IgD-negative memory B cell (primary cell): Measurements from ENCODE around the gene SLC38A8. TPM values are rescaled to one million over a fixed set of nuclear protein-coding genes. Genes with fewer than 3 reads are reported as not detected.
A peak's percentile ranks its signal among the peaks of the same experiment; 100 is the strongest.

Experiments used
- H3K27ac Mint-ChIP-seq, 3 donors: one replicate each; pipeline ENCODE4 v1.8.0; 2020 to 2022; ENCODE audit warnings: mild to moderate bottlenecking in 3 of 3, mixed read lengths in 3 of 3, moderate library complexity in 1 of 3
- H3K27me3 Mint-ChIP-seq: one replicate; pipeline ENCODE4 v1.8.0; 2021; ENCODE audit warnings: mixed read lengths
- H3K36me3 Mint-ChIP-seq: one replicate; pipeline ENCODE4 v1.8.0; 2020; ENCODE audit warnings: mild to moderate bottlenecking, mixed read lengths
- H3K4me1 Mint-ChIP-seq, 3 donors: one replicate each; pipeline ENCODE4 v1.8.0; 2020 to 2022; ENCODE audit warnings: mixed read lengths in 3 of 3, mild to moderate bottlenecking in 1 of 3
- H3K4me3 Mint-ChIP-seq, 4 donors: one replicate each; pipeline ENCODE4 v1.8.0; 2020 to 2022; ENCODE audit warnings: mild to moderate bottlenecking in 4 of 4, mixed read lengths in 4 of 4, moderate library complexity in 3 of 4
- H3K9me3 Mint-ChIP-seq, 3 donors: one replicate each; pipeline ENCODE4 v1.8.0; 2020 to 2021; ENCODE audit warnings: mixed read lengths in 3 of 3, mild to moderate bottlenecking in 1 of 3
- polyA plus RNA-seq: library from polyadenylated mRNA; unstranded; fragments of 300-500 nt; fragmentation: Illumina TruSeq; gene quantifications from one replicate; pipeline ENCODE4 v1.2.3, GENCODE V29; 2021

SLC38A8 gene
- polyA plus RNA-seq, 1 donor from 2014 or later = not detected

DNA sequence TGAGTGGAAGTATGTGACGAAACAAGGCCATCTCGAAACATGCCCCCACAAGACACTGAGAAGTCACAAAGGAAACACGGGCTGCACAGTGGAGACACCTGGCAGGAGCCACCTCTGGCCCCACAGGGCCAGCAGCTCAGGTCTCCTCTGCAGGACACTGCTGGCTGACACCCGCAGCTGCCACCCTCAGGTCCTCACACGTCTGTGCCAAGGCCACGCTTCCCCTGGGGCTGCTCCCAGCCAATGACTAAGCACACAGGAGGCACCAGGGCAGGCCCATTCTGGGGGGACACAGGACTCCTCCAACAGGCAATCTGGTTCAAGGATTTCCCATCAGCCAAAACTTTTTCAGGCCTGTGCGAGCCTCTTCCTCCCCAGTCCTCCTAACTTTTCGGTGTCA lies 37.8 kb upstream of the SLC38A8 start:
- H3K27ac Mint-ChIP-seq = no peak overlapping the region
- H3K27me3 Mint-ChIP-seq = no peaks in the 10 kb centered on the region
- peaks cover 8% of the 10 kb centered on the region for H3K36me3 Mint-ChIP-seq
- H3K9me3 Mint-ChIP-seq = no peaks in the 10 kb centered on the region
- H3K4me3 Mint-ChIP-seq = no peak overlapping the region
- H3K4me1 Mint-ChIP-seq = peaks cover 4 to 5% (median 4%) of the 10 kb centered on the region in 3 donors

DNA sequence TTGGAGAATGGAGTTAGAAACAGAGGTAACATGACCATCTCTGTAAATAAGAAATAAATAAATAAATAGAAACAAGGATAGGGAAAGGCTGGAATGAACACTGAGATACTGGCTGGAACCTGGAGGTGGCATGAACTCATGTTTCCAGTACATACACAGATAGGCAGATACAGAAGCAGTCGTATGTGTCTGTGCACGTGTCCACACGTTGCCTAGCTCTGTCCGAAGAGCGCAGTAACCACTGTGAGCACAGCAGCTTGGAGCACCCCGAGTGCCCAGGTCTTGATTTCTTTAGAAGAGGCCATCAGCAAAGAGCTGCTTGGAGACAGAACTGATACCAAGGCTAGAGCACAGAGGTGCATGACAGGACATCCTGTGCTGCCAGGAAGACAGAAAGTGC lies 37.1 kb upstream of the SLC38A8 start:
- H3K36me3 Mint-ChIP-seq = peaks cover 8% of the 10 kb centered on the region

DNA sequence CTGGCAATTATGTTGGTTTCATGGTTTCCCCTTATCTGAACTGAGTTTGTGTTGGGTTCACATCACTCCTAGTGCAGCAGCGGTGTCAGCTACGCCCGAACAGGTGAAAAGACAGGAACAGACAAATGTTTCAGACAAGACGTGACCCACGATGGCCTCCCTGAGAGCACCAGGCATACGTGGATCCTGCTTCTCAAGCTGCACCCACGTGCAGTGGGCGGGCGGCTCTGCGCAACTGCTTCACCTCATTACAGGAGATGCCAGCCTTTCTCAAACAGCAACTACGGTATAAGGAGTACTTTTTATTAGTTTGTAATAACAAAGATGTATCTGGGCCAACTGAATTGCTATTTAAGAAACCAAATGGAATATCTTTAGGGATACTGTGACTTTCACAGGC lies 32.8 kb upstream of the SLC38A8 start:
- no peak overlapping the region for H3K27ac Mint-ChIP-seq
- no peak overlapping the region for H3K4me3 Mint-ChIP-seq
- no peaks in the 10 kb centered on the region for H3K27me3 Mint-ChIP-seq
- H3K36me3 Mint-ChIP-seq = peaks cover 10% of the 10 kb centered on the region
- H3K9me3 Mint-ChIP-seq = no peaks in the 10 kb centered on the region
- peaks cover 0 to 1% (median 1%) of the 10 kb centered on the region in 3 donors for H3K4me1 Mint-ChIP-seq

More for the DNA sequence above, 37.1 kb upstream of the SLC38A8 start:
- Mint-ChIP-seq H3K27ac (no peak overlapping the region), H3K27me3 (no peaks in the 10 kb centered on the region), H3K4me1 (peaks cover 0 to 2% (median 2%) of the 10 kb centered on the region in 3 donors), H3K9me3 (no peaks in the 10 kb centered on the region), H3K4me3 (no peak overlapping the region)

DNA sequence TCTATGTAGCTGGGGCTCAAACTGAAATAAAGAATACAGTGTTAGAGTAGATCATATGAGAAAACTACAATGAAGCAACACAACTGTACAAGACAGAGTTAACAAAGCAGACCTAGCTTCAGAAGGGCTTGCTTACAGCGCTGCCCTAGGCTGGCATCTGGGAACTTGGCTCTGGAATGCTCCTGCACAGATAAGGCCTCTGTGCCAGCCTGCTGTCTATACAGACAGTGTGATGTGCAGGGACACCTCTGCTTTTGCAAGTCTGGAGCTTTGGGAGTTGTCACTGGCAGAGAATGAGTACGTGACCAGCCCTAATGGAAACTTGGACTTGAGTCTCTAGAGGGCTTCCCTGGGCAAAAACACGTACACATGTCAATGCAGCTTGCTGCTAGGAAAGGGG lies 32.1 kb upstream of the SLC38A8 start:
- Mint-ChIP-seq H3K4me1 (peaks cover 0 to 1% (median 0%) of the 10 kb centered on the region in 3 donors), H3K27ac (no peak overlapping the region), H3K9me3 (no peaks in the 10 kb centered on the region), H3K27me3 (no peaks in the 10 kb centered on the region), H3K36me3 (peaks cover 10% of the 10 kb centered on the region), H3K4me3 (no peak overlapping the region)

DNA sequence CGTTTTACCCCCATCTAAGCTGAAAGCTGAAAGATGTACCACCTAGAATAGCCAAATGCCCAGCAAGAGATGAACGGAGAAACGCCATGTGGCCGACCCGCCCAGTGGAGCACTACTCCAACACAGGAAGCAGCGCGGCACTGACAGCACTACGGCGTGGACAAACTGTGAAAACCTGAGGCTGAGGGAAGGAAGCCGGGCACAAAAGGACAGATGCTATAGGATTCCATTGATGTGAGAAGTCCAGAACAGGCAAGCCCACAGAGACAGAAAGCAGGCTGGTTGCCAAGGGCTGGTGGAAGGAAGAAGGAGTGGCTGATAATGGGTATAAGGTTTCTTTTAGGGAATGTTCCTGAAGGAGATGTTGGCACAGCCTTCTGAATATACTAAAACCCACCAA lies 29.4 kb upstream of the SLC38A8 start:
- Mint-ChIP-seq H3K36me3 (peaks cover 10% of the 10 kb centered on the region), H3K27ac (no peak overlapping the region)

DNA sequence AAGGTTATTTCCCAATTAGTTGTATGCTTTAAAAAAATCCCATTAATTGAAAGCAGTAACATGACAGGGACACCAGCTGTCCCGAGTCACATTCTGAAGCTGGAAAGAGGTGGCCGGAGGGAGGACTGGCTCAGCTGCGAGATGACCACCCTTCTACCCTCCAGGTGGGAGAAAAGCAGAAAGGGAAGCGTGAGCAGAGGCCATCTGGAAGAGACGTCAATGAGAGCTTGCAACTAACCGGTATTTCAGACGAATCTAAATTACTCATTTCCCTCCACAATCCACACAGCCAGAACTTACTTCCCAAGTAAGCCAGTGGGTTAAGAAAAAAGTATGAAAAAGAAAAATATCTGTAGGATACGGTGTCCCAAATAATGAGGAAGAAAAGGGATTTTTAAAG lies 28.5 kb upstream of the SLC38A8 start:
- no peak overlapping the region for H3K27ac Mint-ChIP-seq
- peaks cover 0 to 1% (median 0%) of the 10 kb centered on the region in 3 donors for H3K4me1 Mint-ChIP-seq
- H3K9me3 Mint-ChIP-seq = no peaks in the 10 kb centered on the region
- H3K27me3 Mint-ChIP-seq = no peaks in the 10 kb centered on the region
- no peak overlapping the region for H3K4me3 Mint-ChIP-seq
- H3K36me3 Mint-ChIP-seq = peaks cover 6% of the 10 kb centered on the region

More for the DNA sequence above, 29.4 kb upstream of the SLC38A8 start:
- Mint-ChIP-seq H3K4me3 (no peak overlapping the region), H3K27me3 (no peaks in the 10 kb centered on the region), H3K9me3 (no peaks in the 10 kb centered on the region), H3K4me1 (peaks cover 0 to 1% (median 0%) of the 10 kb centered on the region in 3 donors)

DNA sequence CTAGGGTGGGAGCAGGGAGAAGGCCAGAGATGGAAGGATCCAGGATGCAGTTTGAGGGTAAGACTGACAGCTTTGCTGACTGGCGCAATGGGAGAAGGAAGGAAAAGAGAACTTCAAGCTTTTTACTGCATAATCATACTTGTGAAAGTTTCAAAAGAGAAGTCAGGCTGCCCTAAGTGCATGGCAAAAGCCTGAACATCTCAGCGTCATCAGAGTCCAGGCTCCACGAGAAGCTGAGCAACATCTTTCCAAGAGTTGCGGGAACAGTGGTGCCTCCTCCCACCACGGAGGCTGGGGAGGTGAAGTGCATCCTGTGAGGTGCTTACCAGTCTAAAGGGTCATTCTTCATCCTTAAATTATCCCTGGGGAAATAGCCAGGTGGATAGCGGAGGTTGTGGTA lies 26.9 kb upstream of the SLC38A8 start:
- H3K27ac Mint-ChIP-seq = no peak overlapping the region
- H3K4me1 Mint-ChIP-seq = peaks cover 0 to 1% (median 0%) of the 10 kb centered on the region in 3 donors
- no peak overlapping the region for H3K4me3 Mint-ChIP-seq
- no peaks in the 10 kb centered on the region for H3K9me3 Mint-ChIP-seq
- H3K27me3 Mint-ChIP-seq = no peaks in the 10 kb centered on the region
- peaks cover 4% of the 10 kb centered on the region for H3K36me3 Mint-ChIP-seq

DNA sequence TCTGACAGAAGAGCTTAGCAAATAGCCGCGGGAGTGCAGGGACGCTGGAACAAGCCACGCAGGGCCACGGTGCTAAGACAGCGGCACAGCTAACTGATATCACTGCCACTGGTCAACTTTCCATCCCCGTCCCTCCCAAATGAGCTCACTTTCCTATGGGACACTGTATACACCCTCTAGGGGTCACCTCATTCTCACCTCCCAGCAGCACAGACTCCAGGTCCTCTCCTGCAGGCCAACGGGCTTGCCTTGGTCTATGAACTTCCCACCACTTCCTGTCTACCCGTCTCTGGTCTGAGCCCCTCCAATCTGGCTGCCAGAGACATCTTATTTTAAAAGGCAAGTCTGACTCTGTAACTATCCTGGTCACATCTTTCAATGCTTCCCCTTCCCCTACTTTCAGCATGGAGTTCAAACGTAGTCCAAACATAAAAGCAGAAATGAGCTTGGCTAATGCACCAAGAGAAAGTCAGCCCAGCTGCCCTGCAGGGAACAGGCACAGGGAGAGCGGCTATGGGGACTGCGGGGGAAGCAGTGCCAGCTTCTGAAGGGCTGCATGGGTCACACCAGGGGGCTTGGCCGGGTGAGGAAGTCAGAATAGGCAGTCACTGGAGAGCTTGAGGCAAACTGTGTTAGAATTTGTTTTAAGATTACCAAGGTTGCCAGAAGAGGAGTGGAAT lies 26.3 kb upstream of the SLC38A8 start:
- H3K27ac Mint-ChIP-seq = no peak overlapping the region
- H3K27me3 Mint-ChIP-seq = no peaks in the 10 kb centered on the region
- peaks cover 0 to 1% (median 0%) of the 10 kb centered on the region in 3 donors for H3K4me1 Mint-ChIP-seq
- H3K36me3 Mint-ChIP-seq = peaks cover 4% of the 10 kb centered on the region
- no peaks in the 10 kb centered on the region for H3K9me3 Mint-ChIP-seq
- no peak overlapping the region for H3K4me3 Mint-ChIP-seq

DNA sequence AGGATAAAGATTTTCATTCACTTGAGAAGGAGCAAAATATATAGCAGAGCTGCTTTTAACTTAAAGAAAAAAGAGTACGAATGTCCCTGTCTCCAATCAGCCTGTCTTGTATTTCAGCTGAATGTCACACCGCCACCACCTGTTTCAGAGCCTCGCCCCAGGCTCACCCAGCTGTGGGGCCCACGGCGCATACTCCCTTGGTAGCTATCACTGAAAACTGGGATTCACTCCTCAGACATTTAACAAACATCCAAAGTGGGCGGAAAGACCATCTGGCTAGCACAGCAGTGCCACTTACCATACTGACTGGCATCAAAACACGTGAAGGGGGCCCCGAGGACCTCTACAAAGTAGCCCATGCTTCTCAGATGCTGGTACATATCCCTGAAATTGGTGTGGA lies 25.4 kb upstream of the SLC38A8 start:
- peaks cover 4% of the 10 kb centered on the region for H3K36me3 Mint-ChIP-seq
- H3K27ac Mint-ChIP-seq = peak overlapping the region in 1 of 3 donors; percentile 50
- H3K4me1 Mint-ChIP-seq = peaks cover 0 to 1% (median 0%) of the 10 kb centered on the region in 3 donors
- no peaks in the 10 kb centered on the region for H3K27me3 Mint-ChIP-seq
- H3K9me3 Mint-ChIP-seq = no peaks in the 10 kb centered on the region
- H3K4me3 Mint-ChIP-seq = no peak overlapping the region

DNA sequence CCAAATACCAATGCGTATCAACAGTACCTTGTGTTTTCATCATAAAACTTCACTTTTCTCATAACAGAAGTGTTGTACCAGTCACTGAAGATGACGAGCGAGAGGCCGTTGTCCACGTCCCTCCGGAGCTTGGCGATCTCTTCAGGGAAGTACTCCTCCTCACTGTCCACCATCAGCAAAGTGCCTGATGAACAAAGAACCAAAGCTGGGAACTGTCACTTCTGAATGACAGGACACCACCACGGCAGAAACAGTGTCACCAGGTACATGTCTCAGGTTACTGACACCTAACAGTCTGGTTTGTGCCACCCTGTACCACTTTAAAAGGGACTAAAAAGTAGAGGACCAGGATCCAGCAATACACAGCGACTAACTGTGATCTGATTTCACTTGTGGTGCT lies 25.0 kb upstream of the SLC38A8 start:
- Mint-ChIP-seq H3K9me3 (no peaks in the 10 kb centered on the region), H3K27ac (no peak overlapping the region), H3K4me1 (peaks cover 0 to 1% (median 0%) of the 10 kb centered on the region in 3 donors), H3K36me3 (peaks cover 4% of the 10 kb centered on the region), H3K4me3 (no peak overlapping the region), H3K27me3 (no peaks in the 10 kb centered on the region)

DNA sequence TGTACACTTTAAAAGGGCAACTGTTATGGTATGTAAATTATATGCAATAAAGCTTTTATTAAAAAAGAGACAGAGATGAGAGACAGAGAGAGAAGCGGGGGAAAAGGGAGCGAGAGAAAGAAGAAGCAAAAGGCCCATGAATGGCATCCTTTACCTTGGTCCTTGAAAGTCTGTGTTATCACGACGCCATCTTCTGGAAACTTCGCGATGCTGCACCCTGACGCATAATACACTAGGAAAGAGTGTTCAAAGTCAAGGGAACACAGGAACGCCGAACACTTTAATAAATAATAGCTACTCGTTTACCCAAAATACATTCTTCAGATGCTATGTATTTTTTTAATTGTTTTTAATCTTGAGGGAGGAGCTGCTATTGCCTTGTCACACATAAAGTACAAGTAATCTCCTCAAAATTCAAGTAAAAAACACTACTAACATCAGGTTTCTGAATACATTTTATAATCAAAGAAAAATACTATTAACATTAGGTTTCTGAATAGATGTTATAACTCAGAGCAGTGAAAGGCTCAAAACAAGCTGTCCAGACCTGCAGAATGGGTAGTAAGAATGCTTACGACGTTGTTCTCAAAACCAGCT lies 23.0 kb upstream of the SLC38A8 start:
- no peak overlapping the region for H3K4me3 Mint-ChIP-seq
- no peaks in the 10 kb centered on the region for H3K36me3 Mint-ChIP-seq
- no peaks in the 10 kb centered on the region for H3K4me1 Mint-ChIP-seq
- no peaks in the 10 kb centered on the region for H3K27me3 Mint-ChIP-seq
- no peak overlapping the region for H3K27ac Mint-ChIP-seq
- H3K9me3 Mint-ChIP-seq = no peaks in the 10 kb centered on the region

DNA sequence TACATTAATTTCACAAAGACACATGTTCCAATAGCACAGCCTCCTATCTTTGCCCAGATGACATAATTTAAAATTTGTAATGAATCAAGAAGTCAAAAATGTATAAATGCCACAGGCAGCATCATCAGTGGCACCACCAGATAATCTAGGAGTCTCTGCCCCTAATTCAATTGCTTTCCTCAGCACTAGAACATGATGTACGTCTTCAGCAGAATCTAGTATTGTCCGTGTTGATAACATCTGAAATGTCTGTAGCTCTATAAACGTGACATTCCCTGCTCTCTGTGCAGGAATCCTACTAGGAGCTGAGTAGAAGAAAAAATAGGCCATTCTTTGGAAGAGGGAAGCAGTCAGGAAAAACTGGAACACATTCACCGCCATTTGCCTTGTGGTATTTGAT lies 21.4 kb upstream of the SLC38A8 start:
- Mint-ChIP-seq H3K36me3 (no peaks in the 10 kb centered on the region), H3K27ac (no peak overlapping the region), H3K4me1 (no peaks in the 10 kb centered on the region), H3K27me3 (no peaks in the 10 kb centered on the region), H3K9me3 (no peaks in the 10 kb centered on the region), H3K4me3 (no peak overlapping the region)

DNA sequence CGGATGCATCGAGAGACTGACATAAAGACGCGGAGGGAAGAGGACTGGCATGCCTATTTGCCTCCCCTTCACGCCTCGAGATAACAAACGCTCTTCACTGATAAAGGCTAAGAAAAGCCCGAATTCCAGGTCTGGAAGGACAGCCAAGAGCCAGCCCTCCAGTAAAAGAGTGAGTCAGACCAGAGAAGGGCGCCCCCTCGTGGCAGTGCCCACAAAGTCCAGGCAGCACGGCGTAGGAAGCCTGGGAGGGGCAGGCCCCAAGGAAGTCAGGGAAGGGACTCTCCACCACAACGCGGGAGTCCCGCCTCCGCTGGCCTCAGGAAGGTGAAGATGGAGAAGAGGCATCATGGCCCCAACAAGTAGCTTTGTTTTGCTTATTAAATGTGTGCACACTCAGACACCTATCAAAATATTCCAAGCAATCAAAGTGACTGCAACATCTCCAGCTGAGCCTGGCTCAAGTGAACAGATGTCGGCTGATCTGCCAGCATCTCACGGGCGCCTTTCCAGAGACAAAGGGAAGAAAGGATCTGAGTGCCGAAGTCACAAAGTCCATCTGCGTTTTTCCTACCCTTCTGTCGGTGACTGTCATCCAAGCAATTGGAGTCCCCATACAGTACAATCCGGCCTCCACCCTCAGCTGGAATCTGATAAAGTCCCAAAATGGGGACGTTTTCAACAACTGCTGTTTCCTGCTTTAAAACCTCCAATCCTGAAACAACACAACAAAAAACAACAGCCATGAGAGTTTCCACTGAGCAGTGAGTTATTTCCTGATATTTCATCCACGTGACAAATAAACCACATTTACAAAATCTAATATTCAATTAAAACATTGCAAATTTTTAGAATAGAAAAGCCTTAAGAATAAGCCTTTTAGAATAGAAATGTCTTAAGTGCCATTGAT lies 20.4 kb upstream of the SLC38A8 start:
- Mint-ChIP-seq H3K4me1 (no peaks in the 10 kb centered on the region), H3K27ac (peak overlapping the region in 2 of 3 donors; percentile 76 to 93), H3K27me3 (no peaks in the 10 kb centered on the region), H3K36me3 (peaks cover 4% of the 10 kb centered on the region), H3K9me3 (no peaks in the 10 kb centered on the region), H3K4me3 (no peak overlapping the region)

DNA sequence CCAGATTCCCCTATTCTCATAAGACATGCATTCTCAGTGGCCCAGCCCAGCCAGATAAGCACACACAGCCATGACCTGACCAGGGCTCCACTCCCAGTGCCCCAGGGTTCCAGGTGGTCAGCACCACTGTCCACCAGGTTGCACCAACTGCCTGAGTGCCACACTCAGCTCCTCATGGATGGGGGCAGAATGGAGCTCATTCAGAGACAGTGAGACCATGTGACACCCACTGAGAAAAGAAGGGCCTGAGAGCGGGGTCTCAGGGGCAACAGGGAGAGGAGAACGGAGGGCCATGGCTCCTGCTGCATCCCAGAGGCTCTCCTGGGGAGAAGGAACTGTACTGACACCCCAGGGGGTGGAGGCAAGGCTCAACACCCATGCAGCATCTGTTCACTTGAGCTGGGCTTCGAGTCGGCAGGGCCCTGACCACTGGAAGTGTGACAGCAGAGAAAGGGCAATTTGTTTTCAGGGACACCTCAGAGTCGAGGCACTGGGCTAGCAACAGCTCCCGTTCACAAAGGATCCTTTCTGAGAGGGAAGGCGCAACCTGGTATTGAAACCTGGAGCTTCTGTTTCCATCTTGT lies 18.7 kb upstream of the SLC38A8 start:
- no peak overlapping the region for H3K4me3 Mint-ChIP-seq
- H3K4me1 Mint-ChIP-seq = no peaks in the 10 kb centered on the region
- peaks cover 4% of the 10 kb centered on the region for H3K36me3 Mint-ChIP-seq
- H3K27me3 Mint-ChIP-seq = no peaks in the 10 kb centered on the region
- no peak overlapping the region for H3K27ac Mint-ChIP-seq
- no peaks in the 10 kb centered on the region for H3K9me3 Mint-ChIP-seq
